CD1c-positive myeloid dendritic cell (primary cell): Measurements from ENCODE around the gene MRE11.
A peak's percentile ranks its signal among the peaks of the same experiment; 100 is the strongest.
"Not testable (repeated sequence)": the region's sequence is repeated elsewhere in the genome, so short reads cannot be mapped to it uniquely, and the experiment has no call there.

ENCODE experiments used
- DNase-seq: peaks from one replicate; pipeline ENCODE4 v3.0.0-alpha.2; 2016; ENCODE audit errors: extremely low spot score

Gene MRE11

GRCh38 chr11:94506513-94506912 lies 12.9 kb upstream of the MRE11 start:
- not testable (repeated sequence) for DNase-seq

GRCh38 chr11:94504689-94505293 lies 11.1 kb upstream of the MRE11 start:
- peak; percentile 71 for DNase-seq

- no peak for DNase-seq
Measured at GRCh38 chr11:94501522-94501921, 7.9 kb upstream of the MRE11 start.

DNA sequence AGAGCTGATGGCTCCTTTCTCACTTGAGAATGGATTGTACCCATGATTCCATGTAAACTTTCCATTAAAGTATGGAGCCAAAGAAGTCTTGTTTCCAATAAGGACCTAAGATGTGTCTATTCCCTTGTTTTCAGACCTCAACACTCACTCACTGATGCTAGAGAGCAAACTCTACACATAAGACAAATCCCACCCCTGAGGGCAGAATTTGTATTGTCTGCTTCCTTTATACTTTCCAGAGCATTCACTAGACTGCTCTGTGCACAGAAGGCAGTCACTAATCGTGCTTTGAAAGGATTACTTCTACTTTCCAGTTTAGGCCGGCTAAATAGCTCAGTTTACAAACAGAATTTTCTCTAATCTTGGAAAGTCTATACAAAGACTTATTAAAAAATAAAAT lies 6.5 kb upstream of the MRE11 start:
- no peak for DNase-seq

- DNase-seq = no peak
Measured at GRCh38 chr11:94494126-94494680, 559 bp upstream of the MRE11 start.

- DNase-seq = no peak
Measured at GRCh38 chr11:94486068-94486467, 7.6 kb downstream of the MRE11 start.

DNA sequence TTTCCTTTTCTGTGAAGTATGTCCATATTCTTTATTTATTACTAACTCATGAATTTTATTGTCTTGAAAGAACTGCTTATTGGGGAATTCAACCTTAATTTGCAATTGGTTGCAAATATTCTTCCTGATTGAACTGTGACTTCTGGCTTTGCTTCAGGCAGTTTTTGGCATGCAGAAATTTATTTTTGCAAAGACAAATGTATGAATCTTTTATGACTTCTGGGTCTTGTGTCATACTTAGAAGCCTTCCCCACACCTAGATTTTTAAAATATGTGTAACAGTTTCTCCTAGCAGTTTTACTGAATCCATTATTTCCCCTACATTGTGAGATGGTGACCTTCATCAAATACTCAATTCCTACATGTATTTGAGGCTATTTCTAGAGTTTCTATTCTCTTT lies 12.3 kb downstream of the MRE11 start:
- DNase-seq = no peak

- no peak for DNase-seq
Measured at GRCh38 chr11:94477624-94478023, 16.0 kb downstream of the MRE11 start.

DNA sequence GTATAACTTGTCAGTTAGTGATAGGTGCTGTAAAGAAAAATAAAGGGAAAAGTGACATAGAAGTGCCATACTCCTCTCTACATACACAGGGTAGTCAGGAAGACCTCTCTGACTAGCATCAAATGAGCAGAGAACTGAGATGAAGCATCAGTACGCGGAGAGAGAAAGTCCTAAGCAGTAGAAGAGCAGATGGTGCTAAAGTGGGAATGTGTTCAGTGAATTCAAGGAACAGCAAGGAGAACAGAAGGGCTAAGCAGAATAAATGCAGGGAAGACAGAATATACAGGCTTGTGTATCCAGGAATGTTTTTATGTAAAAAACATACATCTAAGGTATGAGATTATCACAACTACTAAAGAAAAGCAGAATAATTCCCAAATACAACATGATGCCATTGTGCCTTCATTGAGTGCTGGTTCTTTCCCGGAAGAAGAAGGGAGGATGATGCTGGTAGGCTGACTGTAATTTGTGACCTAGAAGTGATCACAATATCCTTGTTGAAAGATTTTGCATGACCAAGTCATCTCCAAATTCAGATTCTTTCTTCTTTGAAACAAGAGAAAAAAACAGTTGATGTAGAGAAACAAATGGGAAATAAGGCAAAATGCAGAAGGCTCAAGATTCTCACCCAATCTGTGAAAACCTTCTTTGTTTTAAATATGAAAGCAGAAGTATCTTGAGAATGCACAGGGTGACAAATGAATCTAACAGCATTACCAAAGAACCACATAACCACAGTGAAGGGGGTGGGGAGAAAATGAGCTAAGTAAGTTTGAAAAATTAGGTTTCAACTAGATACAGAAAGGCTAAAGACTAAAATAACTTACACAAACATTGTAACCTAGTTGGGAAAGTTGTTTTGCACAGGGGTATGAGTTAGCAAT lies 20.5 kb downstream of the MRE11 start:
- DNase-seq = peak; percentile 68

GRCh38 chr11:94469416-94469815 lies 24.2 kb downstream of the MRE11 start:
- DNase-seq = peak; percentile 39

GRCh38 chr11:94459576-94459975 lies 34.1 kb downstream of the MRE11 start:
- no peak for DNase-seq

- peak; percentile 5 for DNase-seq
Measured at GRCh38 chr11:94457118-94458029, 36.3 kb downstream of the MRE11 start.

GRCh38 chr11:94455861-94456260 lies 37.8 kb downstream of the MRE11 start:
- DNase-seq = no peak

DNA sequence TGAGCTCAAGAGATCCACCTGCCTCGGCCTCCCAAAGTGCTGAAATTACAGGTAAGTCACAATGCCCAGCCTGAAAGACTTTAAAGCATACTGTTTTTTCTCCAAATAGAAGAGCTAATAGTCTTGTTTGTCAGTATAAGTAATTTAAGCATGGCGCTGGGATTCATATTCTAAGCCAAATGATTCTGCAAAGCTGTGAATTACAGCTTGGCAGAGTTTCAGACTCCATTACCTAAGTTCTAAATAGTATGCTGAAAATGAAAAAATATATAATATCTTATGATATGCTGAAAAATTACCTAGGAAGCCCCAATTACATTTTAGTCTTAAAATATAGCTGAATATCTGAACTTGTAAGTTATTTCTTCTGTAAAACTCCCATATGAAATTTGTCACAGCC lies 39.3 kb downstream of the MRE11 start:
- DNase-seq = no peak

DNA sequence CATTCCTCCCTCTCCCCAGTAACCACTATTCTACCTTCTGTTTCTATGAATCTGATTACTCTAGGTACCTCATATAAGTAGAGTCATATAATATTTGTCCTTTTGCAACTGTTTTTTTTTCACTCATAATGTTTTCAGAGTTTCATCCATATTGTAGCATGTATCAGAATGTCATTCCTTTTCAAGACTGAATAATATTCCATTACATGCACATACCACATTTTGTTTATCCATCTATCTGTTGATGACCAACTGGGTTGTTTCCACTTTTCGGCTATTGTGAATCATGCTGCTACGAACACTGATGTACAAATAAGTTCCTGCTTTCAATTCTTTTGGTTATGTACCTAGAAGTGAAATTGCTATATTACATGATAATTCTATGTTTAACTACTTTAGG lies 40.7 kb downstream of the MRE11 start:
- DNase-seq = no peak

DNA sequence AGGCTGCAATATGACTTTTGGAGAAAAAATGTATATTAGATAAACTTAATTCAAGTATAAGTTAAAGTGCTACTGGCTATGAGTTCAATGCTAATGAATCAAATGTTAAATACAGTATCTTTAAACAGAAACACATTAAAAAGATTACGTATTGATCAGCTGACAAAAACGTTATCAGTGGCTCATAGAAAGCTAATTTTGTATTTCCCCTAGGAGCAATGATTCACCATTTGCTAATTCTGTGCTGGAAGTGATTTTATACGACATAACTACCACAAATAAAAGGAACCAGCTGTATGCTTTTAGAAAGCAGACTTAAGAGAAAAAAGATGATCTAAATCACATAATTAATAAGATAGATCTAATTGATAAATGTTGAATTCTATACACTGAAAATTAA lies 43.6 kb downstream of the MRE11 start:
- no peak for DNase-seq

- no peak for DNase-seq
Measured at GRCh38 chr11:94449437-94449836, 44.2 kb downstream of the MRE11 start.

DNA sequence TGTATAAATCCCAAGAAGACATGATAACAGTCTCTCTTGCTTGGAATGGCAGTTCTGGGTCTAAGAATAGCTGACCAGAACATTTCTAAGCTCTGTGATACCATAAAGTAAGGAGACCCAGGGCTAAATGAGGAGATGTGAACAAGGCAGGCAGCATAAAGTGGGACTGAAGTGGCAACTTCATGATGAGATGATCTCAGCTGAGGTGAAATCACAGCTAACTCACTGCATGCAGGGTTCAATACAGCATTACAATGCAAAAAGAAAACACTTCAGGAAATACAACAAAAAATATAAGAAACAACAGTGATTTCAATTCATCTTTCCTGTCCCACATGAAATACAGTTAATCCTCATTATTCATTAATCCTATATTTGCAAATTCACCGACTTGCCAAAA lies 44.6 kb downstream of the MRE11 start:
- DNase-seq = no peak

DNA sequence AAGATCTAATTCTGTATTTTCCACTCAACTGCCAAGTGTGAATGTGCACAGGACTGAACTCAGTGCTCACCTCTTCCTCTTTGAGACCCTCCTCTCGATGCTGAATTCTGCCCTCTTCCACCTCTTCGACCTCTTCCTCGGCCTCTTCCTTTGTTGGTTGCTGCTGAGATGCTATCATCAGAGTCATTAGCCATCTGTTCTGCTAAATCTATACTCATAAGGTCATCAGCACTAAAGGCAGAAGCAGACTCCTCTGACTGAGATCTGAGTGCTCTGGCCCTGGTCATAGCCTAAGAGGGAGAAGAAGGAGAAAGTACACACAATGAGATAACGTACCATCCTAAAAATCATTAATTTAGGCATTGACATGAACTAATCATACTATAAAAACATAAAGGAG lies 46.5 kb downstream of the MRE11 start:
- DNase-seq = no peak

GRCh38 chr11:94445641-94446040 lies 48.0 kb downstream of the MRE11 start:
- DNase-seq = no peak

DNA sequence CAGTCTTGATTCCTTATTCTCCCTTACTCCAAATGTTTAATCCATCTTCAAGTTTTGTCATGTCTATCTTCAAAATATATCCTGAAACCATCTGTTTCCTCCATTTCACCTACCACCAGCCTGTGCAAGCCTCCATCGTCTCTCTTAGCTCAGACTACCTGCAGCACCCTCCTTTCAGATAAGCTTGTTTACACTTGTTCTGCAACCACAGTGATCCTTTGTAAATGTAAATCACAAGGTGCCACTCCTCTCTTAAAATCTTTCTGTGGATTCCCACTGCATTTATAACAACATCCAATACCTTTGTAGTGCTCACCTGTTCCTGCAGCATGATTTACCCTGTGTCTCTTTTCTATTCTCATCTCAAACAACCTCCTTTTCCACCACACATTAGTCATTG lies 60.6 kb downstream of the MRE11 start:
- DNase-seq = no peak

DNA sequence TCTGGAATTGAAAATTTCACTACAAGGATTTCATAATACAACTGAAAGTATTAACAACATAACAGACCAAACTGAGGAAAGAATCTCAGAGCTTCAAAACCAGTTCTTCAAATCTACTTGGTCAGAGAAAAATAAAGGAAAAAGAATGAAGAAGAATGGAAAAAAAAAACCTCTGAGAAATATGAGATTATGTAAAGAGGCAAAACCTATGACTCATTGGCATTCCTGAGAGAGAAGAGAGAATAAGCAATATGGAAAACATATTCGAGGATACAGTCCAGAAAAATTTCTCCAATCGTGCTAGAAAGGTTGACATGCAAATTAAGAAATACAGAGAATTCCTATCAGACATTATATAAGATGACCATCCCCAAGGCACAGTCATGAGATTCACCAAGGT lies 69.0 kb downstream of the MRE11 start:
- DNase-seq = no peak
